Panc1 (cell line): ENCODE measurements around the gene LMAN1.

ENCODE experiments used
- CTCF ChIP-seq: fragments of 450-650 bp; IDR thresholded peaks from 2 replicates; pipeline ENCODE4 v1.5.1; 2017; ENCODE audit warnings: mild to moderate bottlenecking
- POLR2AphosphoS5 ChIP-seq: IDR thresholded peaks from 2 replicates; pipeline ENCODE4 v1.6.1; 2012; ENCODE audit warnings: mild to moderate bottlenecking, low read depth, low read length, moderate library complexity
- REST ChIP-seq, 2 experiments: IDR thresholded peaks; 2 replicates each; pipeline ENCODE4 v1.6.1; 2011 to 2012; ENCODE audit warnings: low read depth in 2 of 2, control low read depth in 1 of 2, low read length in 1 of 2, mild to moderate bottlenecking in 1 of 2, moderate library complexity in 1 of 2; ENCODE audit not compliant: insufficient read depth in 1 of 2
- TCF7L2 ChIP-seq: IDR thresholded peaks from 2 replicates; pipeline ENCODE4 v1.6.1; 2011; ENCODE audit warnings: mild to moderate bottlenecking, low read depth, low read length, inconsistent platforms

GRCh38 chr18:59395226-59396175 lies 36.4 kb upstream of the LMAN1 start:
- TF ChIP-seq CTCF (no peak), REST (IDR thresholded peaks at IDR 0.05; ENCODE audit: insufficient read depth in 1 of 2, low read depth in 2 of 2, low read length in 1 of 2) (no peak), POLR2AphosphoS5 (no peak), TCF7L2 (no peak)
